ENCODE measurements around the gene SPSB1.

The SPSB1 gene

GRCh38 chr1:9416918-9417500, 124.3 kb downstream of the SPSB1 start:
- DNase-seq (ENCODE audit: low read depth in 3 of 3, low spot score in 1 of 3): no peak

GRCh38 chr1:9417695-9418094, 125.0 kb downstream of the SPSB1 start:
- no peak for DNase-seq (ENCODE audit: low read depth in 3 of 3, low spot score in 1 of 3)

GRCh38 chr1:9418851-9419250, 126.2 kb downstream of the SPSB1 start:
- DNase-seq (ENCODE audit: low read depth in 3 of 3, low spot score in 1 of 3): no peak
